ENCODE data around the gene SFN. TPM values are rescaled to one million over a fixed set of nuclear protein-coding genes. Genes with fewer than 3 reads are reported as not detected.
"Not testable (repeated sequence)": the region's sequence is repeated elsewhere in the genome, so short reads cannot be mapped to it uniquely, and the experiment has no call there.

The SFN gene
- total and polyA plus RNA-seq, 2 donors = 8.6 to 23.5 TPM

- Histone ChIP-seq H3K36me3 (ENCODE audit: insufficient read depth) (peaks cover 6% of the 10 kb centered on the region), H3K4me1 (ENCODE audit: insufficient read depth) (no peaks in the 10 kb centered on the region), H3K4me3 (ENCODE audit: low read depth, low read length) (no peak overlapping the region), H3K27ac (ENCODE audit: low read depth) (peak overlapping the region; percentile 46)
- DNase-seq (ENCODE audit: extremely low spot score) = no peak
- WGBS = 60% methylated on average over 3 of the region's 3 CpGs
These were observed 31.3 kb upstream of the SFN start for GRCh38 chr1:26831546-26832248.

GRCh38 chr1:26832249-26832960, 30.5 kb upstream of the SFN start:
- Histone ChIP-seq H3K4me1 (ENCODE audit: insufficient read depth) (no peaks in the 10 kb centered on the region), H3K4me3 (ENCODE audit: low read depth, low read length) (no peak overlapping the region), H3K27ac (ENCODE audit: low read depth) (no peak overlapping the region), H3K36me3 (ENCODE audit: insufficient read depth) (peaks cover 6% of the 10 kb centered on the region)
- 87% methylated on average over 16 of the region's 16 CpGs for WGBS
- no peak for DNase-seq (ENCODE audit: extremely low spot score)

- no peak overlapping the region for H3K4me3 ChIP-seq (ENCODE audit: low read depth, low read length)
- 63% methylated on average over 23 of the region's 23 CpGs for WGBS
- no peak for DNase-seq (ENCODE audit: extremely low spot score)
- no peak overlapping the region for H3K27ac ChIP-seq (ENCODE audit: low read depth)
- peaks cover 6% of the 10 kb centered on the region for H3K36me3 ChIP-seq (ENCODE audit: insufficient read depth)
- no peaks in the 10 kb centered on the region for H3K4me1 ChIP-seq (ENCODE audit: insufficient read depth)
These were observed 29.2 kb upstream of the SFN start for GRCh38 chr1:26833432-26834405.

- WGBS = 90% methylated on average over 5 of the region's 5 CpGs
- H3K4me1 ChIP-seq (ENCODE audit: insufficient read depth); H3K4me3 ChIP-seq (ENCODE audit: low read depth, low read length); H3K36me3 ChIP-seq (ENCODE audit: insufficient read depth); H3K27ac ChIP-seq (ENCODE audit: low read depth); DNase-seq (ENCODE audit: extremely low spot score): not testable (repeated sequence)
These were observed 25.3 kb upstream of the SFN start for GRCh38 chr1:26837665-26838064.

DNA sequence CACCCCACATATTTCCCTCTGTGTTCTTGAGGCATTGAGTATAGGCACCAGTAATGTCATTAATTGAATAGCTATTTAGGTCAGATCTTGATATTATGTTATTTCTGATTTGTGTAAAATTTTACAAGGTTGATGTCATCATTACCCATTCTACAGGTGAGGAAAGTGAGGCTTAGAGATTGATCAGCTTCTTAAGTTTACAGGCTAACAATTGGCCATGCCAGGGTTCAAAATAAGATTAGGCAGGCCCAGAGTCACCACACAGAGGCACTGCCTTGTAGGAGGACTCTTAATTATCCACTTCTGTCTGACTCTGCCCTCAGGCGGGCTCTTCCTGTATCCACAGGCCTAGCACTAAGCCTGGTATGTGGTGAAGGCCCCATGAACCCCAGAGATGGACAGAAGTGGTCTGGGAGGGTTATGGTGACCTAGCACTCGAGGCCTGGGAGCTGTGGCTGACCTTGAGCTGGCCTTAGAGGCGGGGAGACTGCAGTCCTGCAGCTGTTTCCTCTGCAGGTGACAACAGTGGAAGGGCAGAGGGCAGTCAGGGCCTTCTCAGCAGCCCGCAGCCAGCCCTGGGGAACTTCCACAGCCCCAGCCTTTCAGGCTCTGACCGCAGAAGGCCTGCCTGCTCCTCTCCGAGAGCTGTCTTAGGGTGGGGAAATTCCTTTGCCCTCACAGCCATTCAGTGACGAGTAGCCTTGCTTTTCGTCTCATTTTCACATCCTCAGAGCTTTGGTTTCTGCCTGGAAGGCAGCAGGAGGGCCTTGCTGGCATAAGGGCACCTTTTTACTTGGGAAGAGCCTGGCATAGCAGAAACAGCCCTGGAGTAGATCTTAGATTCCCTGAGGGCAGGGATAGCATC, 24.2 kb upstream of the SFN start:
- H3K27ac ChIP-seq (ENCODE audit: low read depth) = no peak overlapping the region
- WGBS = 76% methylated on average over 8 of the region's 8 CpGs
- H3K4me1 ChIP-seq (ENCODE audit: insufficient read depth) = no peaks in the 10 kb centered on the region
- no peak for DNase-seq (ENCODE audit: extremely low spot score)
- peaks cover 7% of the 10 kb centered on the region for H3K36me3 ChIP-seq (ENCODE audit: insufficient read depth)
- H3K4me3 ChIP-seq (ENCODE audit: low read depth, low read length) = no peak overlapping the region

GRCh38 chr1:26839339-26839722, 23.6 kb upstream of the SFN start:
- peaks cover 3% of the 10 kb centered on the region for H3K36me3 ChIP-seq (ENCODE audit: insufficient read depth)
- DNase-seq (ENCODE audit: extremely low spot score) = no peak
- H3K27ac ChIP-seq (ENCODE audit: low read depth) = no peak overlapping the region
- WGBS = 83% methylated on average over 1 of the region's 1 CpG
- no peaks in the 10 kb centered on the region for H3K4me1 ChIP-seq (ENCODE audit: insufficient read depth)
- no peak overlapping the region for H3K4me3 ChIP-seq (ENCODE audit: low read depth, low read length)

GRCh38 chr1:26839779-26840178, 23.2 kb upstream of the SFN start:
- no peak for DNase-seq (ENCODE audit: extremely low spot score)
- H3K36me3 ChIP-seq (ENCODE audit: insufficient read depth) = peaks cover 3% of the 10 kb centered on the region
- WGBS = 87% methylated on average over 6 of the region's 6 CpGs

GRCh38 chr1:26844424-26845196, 18.3 kb upstream of the SFN start:
- peaks cover 5% of the 10 kb centered on the region for H3K36me3 ChIP-seq (ENCODE audit: insufficient read depth)
- no peak for DNase-seq (ENCODE audit: extremely low spot score)
- WGBS = 88% methylated on average over 13 of the region's 13 CpGs

More at GRCh38 chr1:26839779-26840178, 23.2 kb upstream of the SFN start:
- H3K4me3 ChIP-seq (ENCODE audit: low read depth, low read length) = no peak overlapping the region
- no peaks in the 10 kb centered on the region for H3K4me1 ChIP-seq (ENCODE audit: insufficient read depth)
- H3K27ac ChIP-seq (ENCODE audit: low read depth) = no peak overlapping the region

DNA sequence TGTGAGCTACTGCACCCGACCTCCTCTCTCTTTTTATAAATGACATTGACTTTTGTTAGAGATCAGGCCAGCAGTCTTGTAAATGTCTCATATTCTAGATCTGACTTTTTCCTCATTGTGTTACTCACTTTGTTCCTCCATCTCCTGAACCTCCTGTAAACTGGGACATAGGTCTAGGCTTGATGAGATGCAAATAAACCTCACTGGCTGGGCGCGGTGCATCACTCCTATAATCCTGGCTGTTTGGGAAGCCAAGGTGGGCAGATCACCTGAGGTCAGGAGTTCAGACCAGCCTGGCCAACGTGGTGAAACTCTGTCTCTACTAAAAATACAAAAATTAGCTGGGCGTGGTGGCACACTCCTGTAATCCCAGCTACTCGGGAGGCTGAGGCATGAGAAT, 15.1 kb upstream of the SFN start:
- H3K4me1 ChIP-seq (ENCODE audit: insufficient read depth); DNase-seq (ENCODE audit: extremely low spot score); H3K27ac ChIP-seq (ENCODE audit: low read depth); H3K36me3 ChIP-seq (ENCODE audit: insufficient read depth); H3K4me3 ChIP-seq (ENCODE audit: low read depth, low read length): not testable (repeated sequence)
- WGBS = 84% methylated on average over 6 of the region's 6 CpGs

More at GRCh38 chr1:26844424-26845196, 18.3 kb upstream of the SFN start:
- Histone ChIP-seq H3K4me1 (ENCODE audit: insufficient read depth) (no peaks in the 10 kb centered on the region), H3K4me3 (ENCODE audit: low read depth, low read length) (no peak overlapping the region), H3K27ac (ENCODE audit: low read depth) (no peak overlapping the region)

DNA sequence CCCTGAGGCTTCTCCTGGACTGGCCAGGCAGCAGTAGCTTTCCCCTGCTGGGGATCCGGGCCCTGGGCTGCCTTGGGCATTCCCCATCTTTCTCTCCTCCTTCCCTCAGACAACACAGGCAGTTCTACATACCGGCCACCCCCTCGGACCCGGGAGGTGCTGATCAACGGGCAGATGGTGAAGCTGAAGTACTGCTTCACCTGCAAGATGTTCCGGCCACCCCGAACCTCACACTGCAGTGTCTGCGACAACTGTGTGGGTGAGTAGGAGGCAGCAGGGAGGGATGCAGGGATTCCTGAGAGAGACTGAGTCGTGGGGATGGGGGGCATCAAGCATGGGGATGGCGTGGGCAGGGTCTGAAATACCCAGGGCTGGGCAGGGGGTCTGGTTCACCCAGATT, 14.4 kb upstream of the SFN start:
- Histone ChIP-seq H3K36me3 (ENCODE audit: insufficient read depth) (peaks cover 5% of the 10 kb centered on the region), H3K27ac (ENCODE audit: low read depth) (no peak overlapping the region), H3K4me1 (ENCODE audit: insufficient read depth) (no peaks in the 10 kb centered on the region), H3K4me3 (ENCODE audit: low read depth, low read length) (no peak overlapping the region)
- WGBS = 93% methylated on average over 10 of the region's 10 CpGs
- DNase-seq (ENCODE audit: extremely low spot score) = no peak

DNA sequence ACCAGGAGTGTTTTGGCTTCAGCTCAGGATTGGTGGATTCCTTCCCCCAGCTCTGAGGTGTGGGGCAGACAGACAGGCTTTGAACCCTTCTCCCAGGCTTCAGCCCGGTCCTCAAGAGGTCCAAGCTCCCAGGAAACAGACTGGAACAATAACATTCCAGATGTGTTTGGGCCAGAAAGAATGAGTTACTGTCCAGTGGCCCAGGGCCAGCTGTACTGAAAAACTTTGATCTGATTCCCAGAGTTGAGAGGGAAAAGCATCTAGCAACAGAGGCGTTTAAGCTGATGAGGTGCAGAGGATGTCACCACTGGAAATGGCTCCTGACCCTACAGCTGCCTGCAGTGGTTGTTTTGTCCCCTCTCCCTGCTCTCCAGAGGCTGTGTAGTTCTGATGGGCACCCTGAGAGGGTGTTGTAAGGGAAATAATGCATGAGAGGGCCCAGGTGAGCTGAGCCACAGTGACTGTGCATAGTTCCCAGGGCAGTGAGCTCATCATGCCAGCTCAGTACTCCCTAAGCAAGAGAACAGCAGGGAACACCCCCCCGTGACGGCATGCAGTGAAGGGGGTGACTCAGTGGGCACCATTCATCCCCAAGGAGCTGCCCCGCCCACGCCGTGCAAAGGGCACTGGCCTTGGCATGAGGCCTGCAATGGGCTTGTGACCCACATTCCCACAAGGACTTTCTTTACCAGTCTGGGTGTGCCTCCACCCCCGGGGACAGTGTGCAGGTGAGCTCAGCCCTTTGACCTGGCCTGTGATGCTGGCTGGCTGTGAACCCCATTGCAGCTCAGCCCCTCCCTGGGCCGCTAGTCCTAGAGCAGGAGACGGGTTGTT, 13.8 kb upstream of the SFN start:
- Histone ChIP-seq H3K36me3 (ENCODE audit: insufficient read depth) (peaks cover 5% of the 10 kb centered on the region), H3K4me3 (ENCODE audit: low read depth, low read length) (no peak overlapping the region), H3K27ac (ENCODE audit: low read depth) (no peak overlapping the region), H3K4me1 (ENCODE audit: insufficient read depth) (no peaks in the 10 kb centered on the region)
- WGBS = 64% methylated on average over 10 of the region's 10 CpGs
- DNase-seq (ENCODE audit: extremely low spot score) = no peak

All from urinary bladder (tissue), 4 donors.